Ovary (tissue), 9 donors: Measurements from ENCODE around the gene KCNIP4. TPM values are rescaled to one million over a fixed set of nuclear protein-coding genes. Genes with fewer than 3 reads are reported as not detected.

Experiments
- DNase-seq, 5 donors: peaks; one replicate each; pipeline ENCODE4 v3.0.0-alpha.2; 2019 to 2020
- H3K27ac ChIP-seq, 2 donors: fragments of 200-600 bp; one replicate each; pipeline versions ENCODE4 v1.5.1 to v1.8.0; 2019 to 2022
- H3K27me3 ChIP-seq: fragments of 200-600 bp; one replicate; pipeline ENCODE4 v1.8.0; 2022
- H3K36me3 ChIP-seq: fragments of 200-600 bp; sonication (generic); one replicate; pipeline ENCODE4 v1.5.1; 2019
- H3K4me1 ChIP-seq: one replicate; pipeline ENCODE4 v1.8.1; 2013; ENCODE audit warnings: mild to moderate bottlenecking, moderate library complexity; ENCODE audit not compliant: insufficient read depth
- H3K4me3 ChIP-seq: fragments of 200-600 bp; sonication (generic); one replicate; pipeline ENCODE4 v1.5.1; 2017
- H3K9me3 ChIP-seq, 2 donors: fragments of 200-600 bp in 1 of 2; sonication (generic) in 1 of 2; one replicate each; pipeline versions ENCODE4 v1.5.1 to v1.8.1; 2013 to 2019; ENCODE audit warnings: mild to moderate bottlenecking in 1 of 2, moderate library complexity in 1 of 2
- CTCF ChIP-seq, 3 donors: fragments of 450-650 bp in 2 of 3; fragments of 200-600 bp in 1 of 3; IDR thresholded peaks; one replicate each; pipeline versions ENCODE4 v1.5.1 to v1.8.0; 2016 to 2022; ENCODE audit warnings: antibody characterized with exemption in 3 of 3, mild to moderate bottlenecking in 1 of 3
- EP300 ChIP-seq: sonication (generic); formaldehyde crosslinking; IDR thresholded peaks from one replicate; pipeline ENCODE4 v1.6.1; 2017; ENCODE audit warnings: antibody characterized with exemption
- POLR2A ChIP-seq: fragments of 450-650 bp; IDR thresholded peaks from one replicate; pipeline ENCODE4 v1.6.1; 2017; ENCODE audit warnings: antibody characterized with exemption, mild to moderate bottlenecking, moderate library complexity
- WGBS, 3 donors: extraction: QIAGEN DNeasy Blood & Tissue Kit in 1 of 3; methylation state at CpG; one replicate each; pipeline versions ENCODE4 v1.1.5 to v1.1.7; 2013 to 2017; 5-methylcytosine and 5-hydroxymethylcytosine counted together
- intact Hi-C, 4 donors: fragments of 100-400 bp; cut with DNase I; formaldehyde crosslinking; loops; one replicate each; pipeline versions ENCODE4 v1.11.0 to v1.15.1; 2022 to 2023
- polyA plus RNA-seq, 2 donors: library from polyadenylated mRNA; stranded (reverse); fragments of 200-250 nt in 1 of 2; fragments of 350-450 nt in 1 of 2; fragmentation: Illumina TruSeq in 1 of 2; extraction: RNeasy Lipid Tissue Mini Kit (QIAGEN cat#74804) in 1 of 2; gene quantifications; one replicate each; pipeline ENCODE4 v1.2.3, GENCODE V29; 2013 to 2014
- total RNA-seq, 7 donors: library from RNA; depleted of rRNA in 2 of 7; stranded (reverse); fragments of >200 nt in 2 of 7; fragmentation: NEBNext Ultra II Directional in 3 of 7; extraction: Animal tissue kit (Norgen Biotek cat#: 25700) in 3 of 7; gene quantifications; one replicate each; pipeline versions ENCODE4 v1.1.0 to v1.2.4, GENCODE V29; 2016 to 2023
- donor health status: DM: no; HTN: no; CAD: no; lungs with moderate emphysema.
- donor health status: DM: no; HTN: no; CAD: no.
- donor health status: Bipolar disorder and iron deficiency.
- donor health status: DM: yes; HTN: yes; CAD: no.
- donor health status: DM: no; HTN: no; CAD: no.
- donor health status: DM: yes; HTN: yes; CAD: no.

The KCNIP4 gene
- total and polyA plus RNA-seq, 9 donors, result 0.11 to 3.9 (median 0.93) TPM; not detected in 1

GRCh38 chr4:21869978-21870745 lies 78.4 kb downstream of the KCNIP4 start:
- WGBS, 3 donors, result 85 to 91% (median 87%) methylated on average over 8 of the region's 8 CpGs
- no peak overlapping the region for H3K27ac ChIP-seq
- no peak for DNase-seq

GRCh38 chr4:21864686-21865085 lies 83.9 kb downstream of the KCNIP4 start:
- no peak overlapping the region for H3K4me3 ChIP-seq
- intact Hi-C loops, result no loop called here
- DNase-seq, result no peak
- 94 to 96% (median 95%) methylated on average over 2 of the region's 2 CpGs for WGBS, 3 donors
- H3K9me3 ChIP-seq, result no peaks in the 10 kb centered on the region
- H3K36me3 ChIP-seq, result no peaks in the 10 kb centered on the region
- H3K27me3 ChIP-seq, result no peaks in the 10 kb centered on the region
- no peak overlapping the region for H3K27ac ChIP-seq
- TF ChIP-seq EP300, result no peak
- no peak for TF ChIP-seq POLR2A
- TF ChIP-seq CTCF (IDR thresholded peaks at IDR 0.05), result no peak
- no peaks in the 10 kb centered on the region for H3K4me1 ChIP-seq

More at GRCh38 chr4:21869978-21870745, 78.4 kb downstream of the KCNIP4 start:
- Histone ChIP-seq H3K27me3 (no peaks in the 10 kb centered on the region), H3K9me3 (no peaks in the 10 kb centered on the region), H3K4me1 (no peaks in the 10 kb centered on the region), H3K4me3 (no peak overlapping the region), H3K36me3 (no peaks in the 10 kb centered on the region)
- TF ChIP-seq POLR2A (no peak), EP300 (no peak), CTCF (IDR thresholded peaks at IDR 0.05) (no peak)
- intact Hi-C loops, result no loop called here

GRCh38 chr4:21862917-21863316 lies 85.7 kb downstream of the KCNIP4 start:
- Histone ChIP-seq H3K4me1 (no peaks in the 10 kb centered on the region), H3K27me3 (no peaks in the 10 kb centered on the region), H3K9me3 (no peaks in the 10 kb centered on the region), H3K27ac (no peak overlapping the region), H3K4me3 (no peak overlapping the region), H3K36me3 (no peaks in the 10 kb centered on the region)
- intact Hi-C loops, result no loop called here
- 91 to 95% (median 94%) methylated on average over 6 of the region's 6 CpGs for WGBS, 3 donors
- TF ChIP-seq POLR2A (no peak), EP300 (no peak), CTCF (IDR thresholded peaks at IDR 0.05) (no peak)
- no peak for DNase-seq

GRCh38 chr4:21858971-21859370 lies 89.6 kb downstream of the KCNIP4 start:
- H3K9me3 ChIP-seq, result no peaks in the 10 kb centered on the region
- 74 to 83% (median 76%) methylated on average over 3 of the region's 3 CpGs for WGBS, 3 donors
- intact Hi-C loops, result no loop called here

More at GRCh38 chr4:21858971-21859370, 89.6 kb downstream of the KCNIP4 start:
- Histone ChIP-seq H3K27me3 (no peaks in the 10 kb centered on the region), H3K27ac (no peak overlapping the region), H3K4me3 (no peak overlapping the region), H3K4me1 (no peaks in the 10 kb centered on the region), H3K36me3 (no peaks in the 10 kb centered on the region)
- DNase-seq, result no peak
- TF ChIP-seq EP300 (no peak), CTCF (IDR thresholded peaks at IDR 0.05) (no peak), POLR2A (no peak)
